ENCODE results near the gene CTNNBL1. TPM values are rescaled to one million over a fixed set of nuclear protein-coding genes. Genes with fewer than 3 reads are reported as not detected.

Gene CTNNBL1
- total and polyA plus RNA-seq, 8 donors: 10.5 to 148 (median 42.0) TPM

DNA sequence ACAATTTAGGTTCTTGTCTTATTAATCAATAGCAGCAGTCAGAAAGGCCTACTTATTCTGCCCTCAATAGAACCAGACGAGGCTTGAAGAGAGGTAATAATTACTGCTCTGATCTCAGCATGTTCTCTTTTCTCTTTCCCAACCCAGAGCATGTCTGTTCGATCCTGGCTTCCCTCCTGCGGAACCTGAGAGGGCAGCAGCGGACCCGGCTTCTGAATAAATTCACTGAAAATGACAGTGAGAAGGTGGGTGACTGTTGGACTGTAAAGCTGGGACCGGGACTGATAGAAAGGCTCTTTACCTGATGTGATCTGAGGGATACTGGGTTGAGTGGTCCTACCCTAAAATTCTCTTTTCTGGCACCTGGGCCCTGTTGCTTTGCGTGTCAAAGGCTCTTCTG, 146.1 kb downstream of the CTNNBL1 start:
- no peaks in the 10 kb centered on the region for H3K9me3 ChIP-seq
- peaks cover 0 to 15% (median under 1%) of the 10 kb centered on the region in 4 donors for H3K4me1 ChIP-seq
- TF ChIP-seq, protein P1, sequence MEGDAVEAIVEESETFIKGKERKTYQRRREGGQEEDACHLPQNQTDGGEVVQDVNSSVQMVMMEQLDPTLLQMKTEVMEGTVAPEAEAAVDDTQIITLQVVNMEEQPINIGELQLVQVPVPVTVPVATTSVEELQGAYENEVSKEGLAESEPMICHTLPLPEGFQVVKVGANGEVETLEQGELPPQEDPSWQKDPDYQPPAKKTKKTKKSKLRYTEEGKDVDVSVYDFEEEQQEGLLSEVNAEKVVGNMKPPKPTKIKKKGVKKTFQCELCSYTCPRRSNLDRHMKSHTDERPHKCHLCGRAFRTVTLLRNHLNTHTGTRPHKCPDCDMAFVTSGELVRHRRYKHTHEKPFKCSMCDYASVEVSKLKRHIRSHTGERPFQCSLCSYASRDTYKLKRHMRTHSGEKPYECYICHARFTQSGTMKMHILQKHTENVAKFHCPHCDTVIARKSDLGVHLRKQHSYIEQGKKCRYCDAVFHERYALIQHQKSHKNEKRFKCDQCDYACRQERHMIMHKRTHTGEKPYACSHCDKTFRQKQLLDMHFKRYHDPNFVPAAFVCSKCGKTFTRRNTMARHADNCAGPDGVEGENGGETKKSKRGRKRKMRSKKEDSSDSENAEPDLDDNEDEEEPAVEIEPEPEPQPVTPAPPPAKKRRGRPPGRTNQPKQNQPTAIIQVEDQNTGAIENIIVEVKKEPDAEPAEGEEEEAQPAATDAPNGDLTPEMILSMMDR (IDR thresholded peaks at IDR 0.05): no peak
- TF ChIP-seq POLR2AphosphoS5 (IDR thresholded peaks at IDR 0.05) (no peak), POLR2A (IDR thresholded peaks at IDR 0.05) (no peak), EP300 (IDR thresholded peaks at IDR 0.05) (no peak)
- no peak overlapping the region for H3K4me3 ChIP-seq
- peaks cover 6 to 52% (median 44%) of the 10 kb centered on the region in 4 donors for H3K36me3 ChIP-seq
- whole genome bisulfite sequencing, 5 donors: 94 to 98% (median 94%) methylated on average over 7 of the region's 7 CpGs
- intact Hi-C loops (cut with DNase I; ENCODE audit: low total_unique reads): no loop called here
- no peak overlapping the region for H3K27ac ChIP-seq
- no peak for DNase-seq
- H3K27me3 ChIP-seq: no peaks in the 10 kb centered on the region

DNA sequence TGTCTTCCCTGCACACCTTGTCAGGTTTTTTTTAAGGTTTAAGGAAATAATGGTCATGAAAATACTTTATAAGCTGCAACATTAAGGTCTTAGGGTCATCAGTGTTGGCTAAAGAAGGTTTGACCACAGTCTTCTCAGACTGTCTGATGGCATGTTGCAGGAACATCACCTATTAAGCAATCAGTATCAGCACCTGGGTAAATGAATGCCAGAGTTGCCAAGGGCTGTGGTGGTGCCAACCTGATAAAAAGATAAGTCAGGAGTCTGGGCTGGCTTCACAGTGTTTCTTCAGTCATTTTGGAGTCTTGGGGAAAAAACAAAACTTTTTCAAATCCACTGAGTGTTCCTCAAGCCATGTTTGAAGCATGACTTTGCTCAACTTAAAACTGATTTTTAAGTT, 147.6 kb downstream of the CTNNBL1 start:
- TF ChIP-seq POLR2A (IDR thresholded peaks at IDR 0.05) (no peak), POLR2AphosphoS5 (IDR thresholded peaks at IDR 0.05) (no peak), EP300 (IDR thresholded peaks at IDR 0.05) (no peak)
- TF ChIP-seq, protein P1 (IDR thresholded peaks at IDR 0.05): no peak
- Histone ChIP-seq H3K36me3 (peaks cover 6 to 66% (median 57%) of the 10 kb centered on the region in 4 donors), H3K27ac (no peak overlapping the region), H3K9me3 (no peaks in the 10 kb centered on the region), H3K4me1 (peaks cover 0 to 15% (median 3%) of the 10 kb centered on the region in 4 donors), H3K27me3 (no peaks in the 10 kb centered on the region), H3K4me3 (no peak overlapping the region)
- DNase-seq: no peak
- intact Hi-C loops (cut with DNase I; ENCODE audit: low total_unique reads): no loop called here

DNA sequence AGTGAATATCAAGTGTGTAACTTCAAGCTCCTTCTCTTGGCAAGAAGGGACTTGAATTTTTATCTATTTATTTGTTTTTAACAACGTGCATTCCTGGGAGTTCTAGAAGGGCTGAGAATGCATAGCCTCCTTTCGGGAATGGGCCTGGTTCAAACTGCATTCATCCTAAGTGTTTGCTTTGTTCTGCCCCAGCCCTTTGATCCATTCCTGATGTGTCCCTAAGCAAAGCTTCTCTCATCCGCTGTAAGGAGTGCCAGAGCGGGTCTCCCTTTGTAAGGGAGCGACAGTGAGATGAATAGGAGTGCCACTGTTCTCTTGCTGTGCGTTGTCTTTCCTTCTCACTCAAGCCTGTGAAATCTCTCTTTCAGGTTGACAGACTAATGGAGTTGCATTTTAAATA, 148.1 kb downstream of the CTNNBL1 start:
- DNase-seq: no peak

DNA sequence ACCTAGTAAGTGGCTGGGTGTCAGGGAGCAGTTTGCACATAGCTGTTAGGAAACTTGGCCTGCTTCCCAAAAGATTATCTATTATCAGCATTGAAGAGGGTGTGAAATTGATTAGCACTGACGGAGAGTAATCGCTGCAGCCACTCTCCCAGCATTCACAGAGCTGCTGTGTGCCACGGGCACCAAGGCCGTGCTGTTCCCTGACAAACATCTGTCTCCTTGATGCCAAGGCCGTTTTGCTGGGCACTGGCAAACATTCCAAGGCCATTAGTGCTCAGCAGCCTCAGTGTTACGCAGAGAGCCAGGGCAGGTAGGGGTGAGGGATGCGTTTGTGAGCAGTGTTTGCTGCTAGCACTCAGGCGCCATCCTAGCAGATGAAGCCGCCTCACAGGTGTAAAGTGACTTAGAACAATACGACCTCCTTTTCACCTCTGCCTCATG, 151.4 kb downstream of the CTNNBL1 start:
- intact Hi-C loops (cut with DNase I; ENCODE audit: low total_unique reads): no loop called here
- H3K27ac ChIP-seq: no peak overlapping the region
- peak; percentile 28 to 45 for DNase-seq
- WGBS, 5 donors: 44 to 58% (median 48%) methylated on average over 10 of the region's 10 CpGs
- no peak for TF ChIP-seq EP300 (IDR thresholded peaks at IDR 0.05)
- no peak for TF ChIP-seq POLR2AphosphoS5 (IDR thresholded peaks at IDR 0.05)
- TF ChIP-seq POLR2A (IDR thresholded peaks at IDR 0.05): no peak
- TF ChIP-seq, protein P1 (IDR thresholded peaks at IDR 0.05): no peak
- no peaks in the 10 kb centered on the region for H3K27me3 ChIP-seq
- no peak overlapping the region for H3K4me3 ChIP-seq
- H3K36me3 ChIP-seq: peaks cover 8 to 99% (median 88%) of the 10 kb centered on the region in 4 donors
- no peaks in the 10 kb centered on the region for H3K9me3 ChIP-seq
- H3K4me1 ChIP-seq: peaks cover 0 to 7% (median 0%) of the 10 kb centered on the region in 4 donors

More for the DNA sequence above, 148.1 kb downstream of the CTNNBL1 start:
- Histone ChIP-seq H3K9me3 (no peaks in the 10 kb centered on the region), H3K27me3 (no peaks in the 10 kb centered on the region), H3K4me1 (peaks cover 0 to 15% (median 3%) of the 10 kb centered on the region in 4 donors), H3K36me3 (peaks cover 6 to 72% (median 62%) of the 10 kb centered on the region in 4 donors), H3K4me3 (no peak overlapping the region), H3K27ac (no peak overlapping the region)
- TF ChIP-seq POLR2AphosphoS5 (IDR thresholded peaks at IDR 0.05) (no peak), EP300 (IDR thresholded peaks at IDR 0.05) (no peak), POLR2A (IDR thresholded peaks at IDR 0.05) (no peak)
- TF ChIP-seq, protein P1 (IDR thresholded peaks at IDR 0.05): no peak
- intact Hi-C loops (cut with DNase I; ENCODE audit: low total_unique reads): no loop called here
- 83 to 95% (median 89%) methylated on average over 6 of the region's 6 CpGs for WGBS, 5 donors

All from stomach (tissue), 9 donors.